Vagina (tissue), 2 donors: Measurements from ENCODE around the gene PDXK.

Experiments
- CTCF ChIP-seq, 3 experiments: fragments of 450-650 bp in 2 of 3; fragments of 200-600 bp in 1 of 3; sonication (generic) in 1 of 3; IDR thresholded peaks; one replicate each; pipeline ENCODE4 v1.5.1; 2017 to 2019; ENCODE audit warnings: antibody characterized with exemption in 3 of 3, mild to moderate bottlenecking in 2 of 3, moderate library complexity in 2 of 3
- POLR2A ChIP-seq, 2 donors: fragments of 450-650 bp; IDR thresholded peaks; one replicate each; pipeline ENCODE4 v1.6.1; 2017; ENCODE audit warnings: antibody characterized with exemption in 2 of 2, mild to moderate bottlenecking in 2 of 2, moderate library complexity in 2 of 2
- POLR2AphosphoS5 ChIP-seq, 2 donors: sonication (generic); formaldehyde crosslinking; IDR thresholded peaks; one replicate each; pipeline ENCODE4 v1.9.0; 2017; ENCODE audit warnings: antibody characterized with exemption in 2 of 2, mild to moderate bottlenecking in 2 of 2, low read depth in 1 of 2; ENCODE audit not compliant: insufficient read depth in 1 of 2

DNA sequence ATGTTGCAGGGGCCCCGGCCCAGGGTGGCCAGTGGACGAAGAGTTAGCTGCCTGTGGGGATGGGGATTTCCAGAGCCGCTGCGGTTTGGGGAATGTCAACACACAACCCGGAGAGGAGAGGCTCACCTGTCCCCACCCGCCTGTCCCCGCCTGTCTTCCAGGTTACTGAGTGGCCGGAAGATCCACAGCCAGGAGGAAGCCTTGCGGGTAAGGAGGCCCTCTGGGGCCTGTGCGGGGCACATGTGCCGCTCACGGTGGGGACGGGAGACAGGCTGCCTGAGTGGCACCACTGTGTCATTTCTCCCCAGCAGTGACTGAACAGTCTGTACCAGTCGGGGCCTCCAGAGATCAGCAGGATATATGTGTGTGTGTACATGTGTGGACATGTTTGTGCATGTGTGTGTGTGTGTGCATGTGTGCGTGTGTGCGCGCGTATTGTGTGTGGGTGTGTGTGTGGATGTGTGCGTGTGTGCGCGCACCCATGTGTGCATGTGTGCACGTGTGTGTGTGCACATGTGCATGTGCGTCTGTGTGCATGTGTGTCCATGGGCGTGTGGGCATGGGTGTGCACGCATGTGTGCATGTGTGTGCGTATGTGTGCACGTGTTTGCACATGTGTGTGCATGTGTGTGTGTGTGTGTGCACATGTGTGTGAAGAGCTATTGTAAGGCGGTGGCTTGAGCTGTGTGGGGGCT lies 31.6 kb downstream of the PDXK start:
- TF ChIP-seq CTCF (IDR thresholded peaks at IDR 0.05) (no peak), POLR2A (IDR thresholded peaks at IDR 0.05) (no peak), POLR2AphosphoS5 (IDR thresholded peaks at IDR 0.05; ENCODE audit: insufficient read depth in 1 of 2, low read depth in 1 of 2) (no peak)
